ENCODE measurements around the gene LMNTD2. TPM values are rescaled to one million over a fixed set of nuclear protein-coding genes. Genes with fewer than 3 reads are reported as not detected.

LMNTD2 gene
- total and polyA plus RNA-seq, 2 of the 13 experiments (the other 11 are each of a cell fraction or from before 2014, with no cell fraction given): 1.1 to 3.1 TPM

- TF ChIP-seq ZNF687 (CRISPR knock-in tag; IDR thresholded peaks at IDR 0.05) (peak; percentile 73), ZNF318 (CRISPR knock-in tag; IDR thresholded peaks at IDR 0.05) (no peak), ZNF607 (CRISPR knock-in tag; IDR thresholded peaks at IDR 0.05; ENCODE audit: borderline replicate concordance) (0 out of 2 replicates have a peak, but pooled peaks have one; percentile 18), MYPOP (CRISPR knock-in tag; IDR thresholded peaks at IDR 0.05) (0 out of 2 replicates have a peak, but pooled peaks have one; percentile 8), SALL1 (CRISPR knock-in tag; IDR thresholded peaks at IDR 0.05) (0 out of 2 replicates have a peak, but pooled peaks have one; percentile 12), RARA (CRISPR knock-in tag; IDR thresholded peaks at IDR 0.05) (peak; percentile 24; the same call in 1 of the 2 replicates), PAXIP1 (CRISPR knock-in tag; conservative IDR thresholded peaks at IDR 0.05) (0 out of 2 replicates have a peak, but pooled peaks have one; percentile 31), KLF11 (CRISPR knock-in tag; IDR thresholded peaks at IDR 0.05) (no peak), FOSL2 (CRISPR knock-in tag; IDR thresholded peaks at IDR 0.05) (0 out of 2 replicates have a peak, but pooled peaks have one; percentile 5)
Observed at GRCh38 chr11:586376-587316, 26.1 kb upstream of the LMNTD2 start (continued).

Measured in HepG2 (cell line).